WTC11 (cell line): ENCODE measurements around the gene SBNO2. TPM values are rescaled to one million over a fixed set of nuclear protein-coding genes. Genes with fewer than 3 reads are reported as not detected.

ENCODE experiments used
- ATAC-seq: fragments of 200-7000 bp; cut with Tn5 transposase; 2 replicates; pipeline ENCODE4 v1.10.0; 2021; ENCODE audit warnings: mild to moderate bottlenecking, moderate library complexity
- CTCF ChIA-PET: fragments of 300-600 bp; sonication (Branson Sonifier 250); formaldehyde crosslinking; loops from one replicate; lab custom pipeline; 2021; ENCODE audit warnings: antibody characterized with exemption; lab: Charles Lee
- POLR2A ChIA-PET: fragments of 350-600 bp; sonication (Branson Sonifier 250); formaldehyde crosslinking; loops from one replicate; lab custom pipeline; 2021; ENCODE audit warnings: antibody characterized with exemption; lab: Charles Lee
- DNase-seq: peaks from one replicate; pipeline ENCODE4 v3.0.0; 2021; ENCODE audit warnings: low spot score
- H3K27ac Mint-ChIP-seq: 2 replicates; pipeline ENCODE4 v1.8.0; 2021; ENCODE audit warnings: mixed read lengths
- H3K27me3 Mint-ChIP-seq: 2 replicates; pipeline ENCODE4 v1.8.0; 2021; ENCODE audit warnings: low read depth, mild to moderate bottlenecking, moderate library complexity, mixed read lengths
- H3K36me3 Mint-ChIP-seq: 2 replicates; pipeline ENCODE4 v1.8.0; 2021; ENCODE audit warnings: mixed read lengths
- H3K4me1 Mint-ChIP-seq: 2 replicates; pipeline ENCODE4 v1.8.0; 2022; ENCODE audit warnings: mixed read lengths
- H3K4me3 Mint-ChIP-seq: 2 replicates; pipeline ENCODE4 v1.8.0; 2021; ENCODE audit warnings: mild to moderate bottlenecking, moderate library complexity, mixed read lengths
- H3K9me3 Mint-ChIP-seq: 2 replicates; pipeline ENCODE4 v1.8.0; 2021; ENCODE audit warnings: mixed read lengths
- ATF2 ChIP-seq: sonication (generic); formaldehyde crosslinking; IDR thresholded peaks from 2 replicates; pipeline ENCODE4 v1.8.1; 2022; ENCODE audit warnings: low read depth, missing genetic modification reagents, borderline replicate concordance
- ATF6 ChIP-seq: sonication (generic); formaldehyde crosslinking; IDR thresholded peaks from 2 replicates; pipeline ENCODE4 v1.8.1; 2023; ENCODE audit warnings: mild to moderate bottlenecking, missing genetic modification reagents
- CREB1 ChIP-seq: sonication (generic); formaldehyde crosslinking; IDR thresholded peaks from 2 replicates; pipeline ENCODE4 v1.8.0; 2023; ENCODE audit warnings: mild to moderate bottlenecking, missing genetic modification reagents
- E2F5 ChIP-seq: sonication (generic); formaldehyde crosslinking; IDR thresholded peaks from 2 replicates; pipeline ENCODE4 v1.8.1; 2022; ENCODE audit warnings: mild to moderate bottlenecking, moderate library complexity, missing genetic modification reagents
- ELF4 ChIP-seq: sonication (generic); formaldehyde crosslinking; IDR thresholded peaks from 2 replicates; pipeline ENCODE4 v1.8.1; 2022; ENCODE audit warnings: low read depth, mild to moderate bottlenecking, moderate library complexity, missing genetic modification reagents
- ETV6 ChIP-seq: sonication (generic); formaldehyde crosslinking; IDR thresholded peaks from 2 replicates; pipeline ENCODE4 v1.8.1; 2022; ENCODE audit warnings: mild to moderate bottlenecking, missing genetic modification reagents
- HMGA2 ChIP-seq: fragments of 250-450 bp; sonication (Bioruptor Pico); IDR thresholded peaks from 2 replicates; pipeline ENCODE4 v1.4.0; 2021; ENCODE audit warnings: mild to moderate bottlenecking, moderate library complexity
- NR3C1 ChIP-seq: sonication (generic); formaldehyde crosslinking; conservative IDR thresholded peaks from 2 replicates; pipeline ENCODE4 v1.8.1; 2023; ENCODE audit warnings: low read depth, mild to moderate bottlenecking, missing genetic modification reagents
- OVOL2 ChIP-seq: fragments of 250-450 bp; sonication (Bioruptor Pico); IDR thresholded peaks from 2 replicates; pipeline ENCODE4 v1.9.0; 2021; ENCODE audit warnings: mild to moderate bottlenecking, borderline replicate concordance
- RORB ChIP-seq: fragments of 250-450 bp; sonication (Bioruptor Pico); IDR thresholded peaks from 2 replicates; pipeline ENCODE4 v1.9.0; 2021; ENCODE audit warnings: mild to moderate bottlenecking
- SOX15 ChIP-seq: fragments of 250-450 bp; sonication (Bioruptor Pico); IDR thresholded peaks from 2 replicates; pipeline ENCODE4 v1.9.0; 2021; ENCODE audit warnings: mild to moderate bottlenecking
- TP53 ChIP-seq: sonication (generic); formaldehyde crosslinking; IDR thresholded peaks from 2 replicates; pipeline ENCODE4 v1.8.1; 2023; ENCODE audit warnings: mild to moderate bottlenecking, missing genetic modification reagents
- ZBTB21 ChIP-seq: sonication (generic); formaldehyde crosslinking; IDR thresholded peaks from 2 replicates; pipeline ENCODE4 v1.8.1; 2023; ENCODE audit warnings: mild to moderate bottlenecking, missing genetic modification reagents, borderline replicate concordance
- ZNF532 ChIP-seq: fragments of 250-450 bp; sonication (Bioruptor Pico); IDR thresholded peaks from 2 replicates; pipeline ENCODE4 v1.9.0; 2021; ENCODE audit warnings: mild to moderate bottlenecking, borderline replicate concordance
- total RNA-seq: library from RNA; stranded (reverse); gene quantifications from 3 replicates; pipeline ENCODE4 v1.2.3, GENCODE V29; 2021

SBNO2 gene
- total RNA-seq, 1 experiment from 2014 or later = 57.3 TPM

- no peak for TF ChIP-seq OVOL2 (CRISPR knock-in tag)
- no peak for TF ChIP-seq ZBTB21
- no peak for TF ChIP-seq HMGA2
- TF ChIP-seq SOX15 (CRISPR knock-in tag) = no peak
- no peak for TF ChIP-seq ELF4 (CRISPR knock-in tag)
- no peak for TF ChIP-seq ETV6
- TF ChIP-seq TP53 (CRISPR knock-in tag) = no peak
- TF ChIP-seq, all 79 proteins: peak for 0
- ATAC-seq (no peak), DNase-seq (no peak)
- CTCF ChIA-PET = interaction anchor here (0.6 kb wide), 1 partner anchor 137 kb away, joined by 3 read pairs; no protein-coding TSS in a partner anchor
- H3K9me3 Mint-ChIP-seq = no peaks in the 10 kb centered on the region
- H3K4me1 Mint-ChIP-seq = peaks cover 6% of the 10 kb centered on the region
- no peaks in the 10 kb centered on the region for H3K27me3 Mint-ChIP-seq
- POLR2A ChIA-PET = no interaction called here
- H3K36me3 Mint-ChIP-seq = no peaks in the 10 kb centered on the region
- H3K27ac Mint-ChIP-seq = no peak overlapping the region
- H3K4me3 Mint-ChIP-seq = no peak overlapping the region
These were observed 66.3 kb downstream of the SBNO2 start for GRCh38 chr19:1107661-1108261.

GRCh38 chr19:1106841-1107660 lies 67.0 kb downstream of the SBNO2 start:
- no peaks in the 10 kb centered on the region for H3K36me3 Mint-ChIP-seq
- no peak for DNase-seq
- peaks cover 9% of the 10 kb centered on the region for H3K4me1 Mint-ChIP-seq
- POLR2A ChIA-PET = no interaction called here
- H3K9me3 Mint-ChIP-seq = no peaks in the 10 kb centered on the region
- no peaks in the 10 kb centered on the region for H3K27me3 Mint-ChIP-seq
- TF ChIP-seq ATF2 (CRISPR knock-in tag) (no peak), ATF6 (no peak), CREB1 (CRISPR knock-in tag) (no peak)
- TF ChIP-seq, all 79 proteins: peak for 0
- Mint-ChIP-seq H3K27ac (peak overlapping the region; percentile 84), H3K4me3 (peak overlapping the region; percentile 27)
- ATAC-seq = no peak
- CTCF ChIA-PET = interaction anchor here (0.6 kb wide), 1 partner anchor 137 kb away, joined by 3 read pairs; no protein-coding TSS in a partner anchor

GRCh38 chr19:1105873-1106840 lies 67.9 kb downstream of the SBNO2 start:
- DNase-seq = no peak
- H3K9me3 Mint-ChIP-seq = no peaks in the 10 kb centered on the region
- no peaks in the 10 kb centered on the region for H3K36me3 Mint-ChIP-seq
- no peak for ATAC-seq
- H3K4me1 Mint-ChIP-seq = peaks cover 15% of the 10 kb centered on the region
- ChIA-PET CTCF (interaction anchor here (0.6 to 3.0 kb wide), 2 partner anchors 7 to 21 kb away, joined by 3 to 25 read pairs; no protein-coding TSS in a partner anchor), POLR2A (interaction anchor here (1.0 kb wide), 1 partner anchor 36 kb away, joined by 5 read pairs; no protein-coding TSS in a partner anchor)
- H3K27ac Mint-ChIP-seq = peak overlapping the region; percentile 84
- no peaks in the 10 kb centered on the region for H3K27me3 Mint-ChIP-seq
- H3K4me3 Mint-ChIP-seq = peak overlapping the region; percentile 45
- no peak for TF ChIP-seq RORB (CRISPR knock-in tag)
- TF ChIP-seq ETV6 = no peak
- no peak for TF ChIP-seq E2F5 (CRISPR knock-in tag)
- no peak for TF ChIP-seq ZNF532
- no peak for TF ChIP-seq NR3C1
